K562 (cell line): Measurements from ENCODE around the gene IGF1R. TPM values are rescaled to one million over a fixed set of nuclear protein-coding genes. Genes with fewer than 3 reads are reported as not detected.

ENCODE experiments used
- CBFA2T3 ChIP-seq: fragments of 450-650 bp; IDR thresholded peaks from 2 replicates; pipeline ENCODE4 v1.6.1; 2017
- FOXK1 ChIP-seq: sonication (generic); formaldehyde crosslinking; IDR thresholded peaks from 2 replicates; pipeline ENCODE4 v1.8.0; 2022; ENCODE audit warnings: missing genetic modification reagents, mild to moderate bottlenecking, borderline replicate concordance
- GABPB1 ChIP-seq: sonication (generic); formaldehyde crosslinking; IDR thresholded peaks from 2 replicates; pipeline ENCODE4 v1.8.0; 2022; ENCODE audit warnings: mild to moderate bottlenecking, missing genetic modification reagents
- PYGO2 ChIP-seq: fragments of 450-650 bp; IDR thresholded peaks from 2 replicates; pipeline ENCODE4 v1.6.1; 2016; ENCODE audit warnings: mild to moderate bottlenecking, missing genetic modification characterization, moderate library complexity, missing compliant biosample characterization
- SRSF1 ChIP-seq: fragments of 200-400 bp; formaldehyde crosslinking; IDR thresholded peaks from 2 replicates; pipeline ENCODE4 v1.6.1; 2017; ENCODE audit warnings: mild to moderate bottlenecking, low read depth, low read length, moderate library complexity
- ZC3H8 ChIP-seq: fragments of 450-650 bp; IDR thresholded peaks from 2 replicates; pipeline ENCODE4 v1.6.1; 2017
- ZNF644 ChIP-seq: fragments of 200-800 bp; sonication (Bioruptor generic); IDR thresholded peaks from 2 replicates; pipeline ENCODE4 v1.6.1; 2016; ENCODE audit warnings: low read depth, missing genetic modification characterization, missing compliant biosample characterization
- polyA plus RNA-seq, 8 experiments: library from polyadenylated mRNA; depleted of rRNA in 4 of 8; stranded (reverse) in 5 of 8; unstranded in 3 of 8; fragments of >200 nt; fragmentation: Nextera tagmentation in 2 of 8; fragmentation: Illumina TruSeq in 1 of 8; extraction: Ambion mirVana in 2 of 8; extraction: Trizol in 1 of 8; gene quantifications; 2 replicates each; pipeline versions ENCODE4 v1.2.1 to v1.2.3, GENCODE V29; 2011 to 2014; ENCODE audit warnings: inconsistent platforms in 1 of 8, missing spikeins in 1 of 8
- total RNA-seq, 7 experiments: library from RNA; depleted of rRNA in 6 of 7; stranded (reverse); fragments of >200 nt in 6 of 7; fragmentation: Illumina TruSeq in 2 of 7; extraction: Trizol in 2 of 7; gene quantifications; 2 replicates each; pipeline versions ENCODE4 v1.2.1 to v1.2.3, GENCODE V29; 2011 to 2021; ENCODE audit warnings: low replicate concordance in 1 of 7
- TF ChIP-seq, protein P1 (sequence below): sonication (generic); formaldehyde crosslinking; IDR thresholded peaks from 2 replicates; pipeline ENCODE4 v1.8.0; 2022; ENCODE audit warnings: mild to moderate bottlenecking, missing genetic modification reagents, borderline replicate concordance
- TF ChIP-seq, protein P2 (sequence below), 2 experiments: fragments of 450-650 bp in 1 of 2; IDR thresholded peaks; 2 replicates each; pipeline ENCODE4 v1.6.1; 2011 to 2017; ENCODE audit warnings: low read depth in 2 of 2, antibody characterized with exemption in 1 of 2, borderline replicate concordance in 1 of 2, low read length in 1 of 2, mild to moderate bottlenecking in 1 of 2, mixed read lengths in 1 of 2; ENCODE audit not compliant: control insufficient read depth in 1 of 2

Gene IGF1R
- total and polyA plus RNA-seq, 9 of the 15 experiments (the other 6 are each of a cell fraction or from before 2014, with no cell fraction given): 0.35 to 8.0 (median 1.6) TPM

DNA sequence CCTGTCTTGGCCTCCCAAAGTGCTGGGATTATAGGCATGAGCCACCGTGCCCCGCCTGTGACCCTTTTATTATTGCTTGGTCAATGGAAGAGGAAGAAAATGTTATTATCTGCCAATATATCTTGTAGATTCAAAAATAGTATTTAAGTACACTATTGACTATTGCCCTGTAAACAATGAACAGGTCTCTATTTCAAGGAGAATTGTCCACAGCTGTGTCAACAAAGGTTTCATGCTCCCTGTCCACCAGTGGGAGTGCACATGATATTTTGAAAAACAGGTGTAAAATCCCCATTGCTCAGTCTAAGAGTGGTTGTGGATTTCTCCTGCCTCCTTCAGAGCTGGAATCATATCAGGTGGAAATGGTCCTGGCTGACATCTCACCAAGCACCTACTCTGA, 36.5 kb upstream of the IGF1R start (continued):
- TF ChIP-seq, protein P1, sequence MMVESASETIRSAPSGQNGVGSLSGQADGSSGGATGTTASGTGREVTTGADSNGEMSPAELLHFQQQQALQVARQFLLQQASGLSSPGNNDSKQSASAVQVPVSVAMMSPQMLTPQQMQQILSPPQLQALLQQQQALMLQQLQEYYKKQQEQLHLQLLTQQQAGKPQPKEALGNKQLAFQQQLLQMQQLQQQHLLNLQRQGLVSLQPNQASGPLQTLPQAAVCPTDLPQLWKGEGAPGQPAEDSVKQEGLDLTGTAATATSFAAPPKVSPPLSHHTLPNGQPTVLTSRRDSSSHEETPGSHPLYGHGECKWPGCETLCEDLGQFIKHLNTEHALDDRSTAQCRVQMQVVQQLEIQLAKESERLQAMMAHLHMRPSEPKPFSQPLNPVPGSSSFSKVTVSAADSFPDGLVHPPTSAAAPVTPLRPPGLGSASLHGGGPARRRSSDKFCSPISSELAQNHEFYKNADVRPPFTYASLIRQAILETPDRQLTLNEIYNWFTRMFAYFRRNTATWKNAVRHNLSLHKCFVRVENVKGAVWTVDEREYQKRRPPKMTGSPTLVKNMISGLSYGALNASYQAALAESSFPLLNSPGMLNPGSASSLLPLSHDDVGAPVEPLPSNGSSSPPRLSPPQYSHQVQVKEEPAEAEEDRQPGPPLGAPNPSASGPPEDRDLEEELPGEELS: no peak
- TF ChIP-seq, protein P2, sequence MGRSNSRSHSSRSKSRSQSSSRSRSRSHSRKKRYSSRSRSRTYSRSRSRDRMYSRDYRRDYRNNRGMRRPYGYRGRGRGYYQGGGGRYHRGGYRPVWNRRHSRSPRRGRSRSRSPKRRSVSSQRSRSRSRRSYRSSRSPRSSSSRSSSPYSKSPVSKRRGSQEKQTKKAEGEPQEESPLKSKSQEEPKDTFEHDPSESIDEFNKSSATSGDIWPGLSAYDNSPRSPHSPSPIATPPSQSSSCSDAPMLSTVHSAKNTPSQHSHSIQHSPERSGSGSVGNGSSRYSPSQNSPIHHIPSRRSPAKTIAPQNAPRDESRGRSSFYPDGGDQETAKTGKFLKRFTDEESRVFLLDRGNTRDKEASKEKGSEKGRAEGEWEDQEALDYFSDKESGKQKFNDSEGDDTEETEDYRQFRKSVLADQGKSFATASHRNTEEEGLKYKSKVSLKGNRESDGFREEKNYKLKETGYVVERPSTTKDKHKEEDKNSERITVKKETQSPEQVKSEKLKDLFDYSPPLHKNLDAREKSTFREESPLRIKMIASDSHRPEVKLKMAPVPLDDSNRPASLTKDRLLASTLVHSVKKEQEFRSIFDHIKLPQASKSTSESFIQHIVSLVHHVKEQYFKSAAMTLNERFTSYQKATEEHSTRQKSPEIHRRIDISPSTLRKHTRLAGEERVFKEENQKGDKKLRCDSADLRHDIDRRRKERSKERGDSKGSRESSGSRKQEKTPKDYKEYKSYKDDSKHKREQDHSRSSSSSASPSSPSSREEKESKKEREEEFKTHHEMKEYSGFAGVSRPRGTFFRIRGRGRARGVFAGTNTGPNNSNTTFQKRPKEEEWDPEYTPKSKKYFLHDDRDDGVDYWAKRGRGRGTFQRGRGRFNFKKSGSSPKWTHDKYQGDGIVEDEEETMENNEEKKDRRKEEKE (IDR thresholded peaks at IDR 0.05; ENCODE audit: borderline replicate concordance in 1 of 2, control insufficient read depth in 1 of 2, low read depth in 2 of 2, low read length in 1 of 2): no peak
- TF ChIP-seq ZC3H8: no peak
- no peak for TF ChIP-seq SRSF1
- no peak for TF ChIP-seq PYGO2
- no peak for TF ChIP-seq CBFA2T3
- no peak for TF ChIP-seq GABPB1 (CRISPR knock-in tag)
- no peak for TF ChIP-seq FOXK1
- TF ChIP-seq ZNF644 (tag): no peak
